ENCODE data around the gene CD22. TPM values are rescaled to one million over a fixed set of nuclear protein-coding genes. Genes with fewer than 3 reads are reported as not detected.

Gene CD22
- total and polyA plus RNA-seq, 2 of the 13 experiments (the other 11 are each of a cell fraction or from before 2014, with no cell fraction given), result 0.71 to 1.7 TPM

- TF ChIP-seq MLLT10 (CRISPR knock-in tag; IDR thresholded peaks at IDR 0.05), result no peak
Observed at GRCh38 chr19:35305181-35305580, 23.8 kb upstream of the CD22 start (continued).

DNA sequence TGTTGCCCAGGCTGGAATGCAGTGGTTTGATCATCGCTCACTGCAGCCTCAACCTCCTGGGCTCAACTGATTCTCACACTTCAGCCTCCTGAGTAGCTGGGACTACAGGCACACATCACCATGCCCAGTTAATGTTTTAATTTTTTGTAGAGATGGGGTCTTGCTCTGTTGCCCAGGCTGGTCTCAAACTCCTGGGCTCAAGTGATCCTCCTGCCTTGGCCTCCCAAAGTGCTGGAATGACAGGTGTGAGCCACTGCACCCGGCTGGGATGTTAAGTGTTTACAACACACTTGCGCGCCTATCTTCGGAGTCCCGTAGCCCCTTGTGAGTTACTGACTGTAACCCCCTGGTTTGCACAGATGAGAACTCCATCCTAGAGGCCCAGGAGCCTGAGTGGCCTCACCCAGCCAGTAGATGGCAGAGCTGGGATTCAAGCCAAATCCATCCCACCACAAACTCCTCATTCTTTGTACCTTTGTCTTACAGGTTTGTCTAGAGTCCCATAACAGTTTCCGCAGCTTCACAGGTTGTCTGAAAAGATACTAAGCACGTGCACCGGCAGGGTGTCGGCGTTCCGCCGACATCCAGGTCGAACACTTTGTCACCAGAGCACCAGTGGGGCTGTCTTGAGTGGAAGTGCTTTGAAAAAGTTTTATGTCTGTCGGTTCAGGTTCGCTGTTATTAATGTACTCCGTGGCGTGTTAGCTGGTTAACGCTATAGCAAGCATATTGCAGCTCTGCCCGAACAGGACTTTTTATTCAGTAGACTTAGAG is 22.3 kb upstream of the CD22 start:
- Histone ChIP-seq H3K36me3 (replicated peaks in 1 of 2; ENCODE audit: control insufficient read depth in 1 of 2, insufficient read depth in 2 of 2, low read length in 2 of 2) (no peaks in the 10 kb centered on the region), H3K4me2 (ENCODE audit: low read depth, low read length) (no peak overlapping the region), H3K79me2 (ENCODE audit: insufficient read depth, low read length) (no peaks in the 10 kb centered on the region), H3K27me3 (ENCODE audit: control insufficient read depth in 1 of 2, insufficient read depth in 2 of 2, low read length in 2 of 2) (no peaks in the 10 kb centered on the region), H3K4me3 (replicated peaks in 1 of 3; ENCODE audit: insufficient read depth in 1 of 3, low read depth in 2 of 3, low read length in 3 of 3) (no peak overlapping the region), H4K20me1 (ENCODE audit: insufficient read depth, low read length) (no peaks in the 10 kb centered on the region), H3K27ac (ENCODE audit: extremely low read length, insufficient read depth, low read length) (peak overlapping the region; percentile 77), H3K4me1 (ENCODE audit: insufficient read depth, low read length) (peaks cover 71% of the 10 kb centered on the region), H3K9me3 (ENCODE audit: low read length) (no peaks in the 10 kb centered on the region), H2AFZ (ENCODE audit: low read length) (no peak overlapping the region), H3K9ac (ENCODE audit: insufficient read depth, low read depth, low read length) (no peak overlapping the region; the same call in 1 of the 2 replicates)
- intact Hi-C loops (cut with micrococcal nuclease; ENCODE audit: unreplicated experiment) (no loop called here), in situ Hi-C loops (cut with HindIII; ENCODE audit: extremely low pct_ligation_motif_present, low pct_unique_long_range_greater_than_20kb) (no loop called here)
- BruUV-seq (replicated peaks), result no TSS peak
- POLR2A ChIA-PET, result interaction anchor here (1.3 to 3.7 kb wide), 3 partner anchors 10 to 37 kb away, joined by 6 to 16 read pairs (median 7); partner anchors contain the start of gene USF2
- WGBS (ENCODE audit: low lambda C conversion rate), result 80% methylated on average over 20 of the region's 20 CpGs
- FAIRE-seq (peak; percentile 79), DNase-seq (ENCODE audit: low spot score) (peak; percentile 61), ATAC-seq (peak; percentile 47)
- CTCF ChIA-PET (ENCODE audit: low intra/inter-chr PET ratio, low total read pairs), result interaction anchor here (1.0 kb wide), 1 partner anchor 46 kb away, joined by 3 read pairs; no protein-coding TSS in a partner anchor
- TF ChIP-seq FOXA1 (IDR thresholded peaks at IDR 0.05) (no peak), FOXA1 (CRISPR knock-in tag; IDR thresholded peaks at IDR 0.05) (no peak), STAG1 (CRISPR knock-in tag; IDR thresholded peaks at IDR 0.05) (peak; percentile 50), ZNF121 (CRISPR knock-in tag; IDR thresholded peaks at IDR 0.05) (peak; percentile 99), SMC3 (IDR thresholded peaks at IDR 0.05; ENCODE audit: low read length) (peak; percentile 39; the same call in 1 of the 2 replicates), PRPF4 (IDR thresholded peaks at IDR 0.05; ENCODE audit: low read depth, low read length, poor library complexity, severe bottlenecking) (peak; percentile 61), ZNF280D (CRISPR knock-in tag; IDR thresholded peaks at IDR 0.05) (no peak), ZHX1 (CRISPR knock-in tag; IDR thresholded peaks at IDR 0.05; ENCODE audit: low read depth) (no peak), ZNF260 (CRISPR knock-in tag; IDR thresholded peaks at IDR 0.05; ENCODE audit: borderline replicate concordance, low read depth) (no peak)
- TF ChIP-seq, protein P1, sequence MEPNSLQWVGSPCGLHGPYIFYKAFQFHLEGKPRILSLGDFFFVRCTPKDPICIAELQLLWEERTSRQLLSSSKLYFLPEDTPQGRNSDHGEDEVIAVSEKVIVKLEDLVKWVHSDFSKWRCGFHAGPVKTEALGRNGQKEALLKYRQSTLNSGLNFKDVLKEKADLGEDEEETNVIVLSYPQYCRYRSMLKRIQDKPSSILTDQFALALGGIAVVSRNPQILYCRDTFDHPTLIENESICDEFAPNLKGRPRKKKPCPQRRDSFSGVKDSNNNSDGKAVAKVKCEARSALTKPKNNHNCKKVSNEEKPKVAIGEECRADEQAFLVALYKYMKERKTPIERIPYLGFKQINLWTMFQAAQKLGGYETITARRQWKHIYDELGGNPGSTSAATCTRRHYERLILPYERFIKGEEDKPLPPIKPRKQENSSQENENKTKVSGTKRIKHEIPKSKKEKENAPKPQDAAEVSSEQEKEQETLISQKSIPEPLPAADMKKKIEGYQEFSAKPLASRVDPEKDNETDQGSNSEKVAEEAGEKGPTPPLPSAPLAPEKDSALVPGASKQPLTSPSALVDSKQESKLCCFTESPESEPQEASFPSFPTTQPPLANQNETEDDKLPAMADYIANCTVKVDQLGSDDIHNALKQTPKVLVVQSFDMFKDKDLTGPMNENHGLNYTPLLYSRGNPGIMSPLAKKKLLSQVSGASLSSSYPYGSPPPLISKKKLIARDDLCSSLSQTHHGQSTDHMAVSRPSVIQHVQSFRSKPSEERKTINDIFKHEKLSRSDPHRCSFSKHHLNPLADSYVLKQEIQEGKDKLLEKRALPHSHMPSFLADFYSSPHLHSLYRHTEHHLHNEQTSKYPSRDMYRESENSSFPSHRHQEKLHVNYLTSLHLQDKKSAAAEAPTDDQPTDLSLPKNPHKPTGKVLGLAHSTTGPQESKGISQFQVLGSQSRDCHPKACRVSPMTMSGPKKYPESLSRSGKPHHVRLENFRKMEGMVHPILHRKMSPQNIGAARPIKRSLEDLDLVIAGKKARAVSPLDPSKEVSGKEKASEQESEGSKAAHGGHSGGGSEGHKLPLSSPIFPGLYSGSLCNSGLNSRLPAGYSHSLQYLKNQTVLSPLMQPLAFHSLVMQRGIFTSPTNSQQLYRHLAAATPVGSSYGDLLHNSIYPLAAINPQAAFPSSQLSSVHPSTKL (CRISPR knock-in tag; IDR thresholded peaks at IDR 0.05), result no peak

All from HepG2 (cell line).